A673 (cell line): ENCODE measurements around the gene CLASRP. TPM values are rescaled to one million over a fixed set of nuclear protein-coding genes. Genes with fewer than 3 reads are reported as not detected.
"Not testable (repeated sequence)": the region's sequence is repeated elsewhere in the genome, so short reads cannot be mapped to it uniquely, and the experiment has no call there.

Source experiments
- BruUV-seq: library from RNA; stranded (reverse); fragments of 400-500 nt; replicated peaks from 2 replicates; lab custom pipeline; 2021; lab: Mats Ljungman, UMichigan
- CTCF ChIA-PET: fragments of 300-600 bp; sonication (Branson Sonifier 250); formaldehyde crosslinking; loops from one replicate; lab custom pipeline; 2022; ENCODE audit warnings: antibody characterized with exemption; lab: Charles Lee
- POLR2A ChIA-PET: fragments of 300-600 bp; sonication (Branson Sonifier 250); formaldehyde crosslinking; loops from one replicate; lab custom pipeline; 2022; ENCODE audit warnings: antibody characterized with exemption; ENCODE audit not compliant: low non-redundant PET; lab: Charles Lee
- DNase-seq: peaks from one replicate; pipeline ENCODE4 v3.0.0-alpha.2; 2015; ENCODE audit warnings: low spot score
- H3K27ac ChIP-seq: fragments of 200-600 bp; sonication (generic); 2 replicates; pipeline ENCODE4 v1.5.1; 2016; ENCODE audit warnings: mixed run types, low read depth, mild to moderate bottlenecking, mixed read lengths, antibody characterized with exemption, low read length; ENCODE audit not compliant: poor library complexity, severe bottlenecking
- H3K27me3 ChIP-seq: fragments of 200-600 bp; sonication (generic); replicated peaks from 2 replicates; pipeline ENCODE4 v1.6.1; 2017; ENCODE audit warnings: mixed run types, low read depth, mild to moderate bottlenecking, mixed read lengths, antibody characterized with exemption, low read length; ENCODE audit not compliant: insufficient read depth, poor library complexity
- H3K36me3 ChIP-seq: fragments of 200-600 bp; sonication (generic); 2 replicates; pipeline ENCODE4 v1.6.1; 2016; ENCODE audit warnings: mixed run types, mild to moderate bottlenecking, mixed read lengths, antibody characterized with exemption, low read length; ENCODE audit not compliant: insufficient read depth, poor library complexity, severe bottlenecking
- H3K4me1 ChIP-seq: fragments of 200-600 bp; sonication (generic); 2 replicates; pipeline ENCODE4 v1.6.1; 2017; ENCODE audit warnings: mixed run types, mild to moderate bottlenecking, mixed read lengths, antibody characterized with exemption, low read length; ENCODE audit not compliant: insufficient read depth, poor library complexity, severe bottlenecking
- H3K4me3 ChIP-seq: fragments of 200-600 bp; sonication (generic); 2 replicates; pipeline ENCODE4 v1.5.1; 2016; ENCODE audit warnings: low read depth, mixed run types, mild to moderate bottlenecking, mixed read lengths, low read length; ENCODE audit not compliant: poor library complexity, severe bottlenecking
- H3K9me3 ChIP-seq: fragments of 200-600 bp; sonication (generic); 2 replicates; pipeline ENCODE4 v1.6.1; 2016; ENCODE audit warnings: mixed run types, low read depth, mild to moderate bottlenecking, mixed read lengths, antibody characterized with exemption, low read length; ENCODE audit not compliant: poor library complexity, severe bottlenecking
- CTCF ChIP-seq: fragments of 300-800, 200-600 bp; sonication (generic); conservative IDR thresholded peaks from 2 replicates; pipeline ENCODE4 v1.5.1; 2017; ENCODE audit warnings: low read depth, mild to moderate bottlenecking, antibody characterized with exemption, low read length, moderate library complexity, mixed read lengths
- EZH2 ChIP-seq: fragments of 200-600 bp; sonication (generic); IDR thresholded peaks from 2 replicates; pipeline ENCODE4 v1.6.1; 2017; ENCODE audit warnings: borderline replicate concordance, low read depth, mild to moderate bottlenecking, mixed read lengths, antibody characterized with exemption, low read length; ENCODE audit not compliant: poor library complexity, severe bottlenecking
- intact Hi-C: fragments of 100-400 bp; cut with micrococcal nuclease; formaldehyde crosslinking; loops from one replicate; pipeline ENCODE4 v1.10.0; 2022; ENCODE audit not compliant: unreplicated experiment
- total RNA-seq: library from RNA; stranded (reverse); gene quantifications from 2 replicates; pipeline ENCODE4 v1.2.3, GENCODE V29; 2021

Gene CLASRP
- total RNA-seq, 1 experiment from 2014 or later = 104 TPM

- Histone ChIP-seq H3K27ac (no peak overlapping the region), H3K4me3 (no peak overlapping the region), H3K27me3 (no peaks in the 10 kb centered on the region), H3K9me3 (no peaks in the 10 kb centered on the region), H3K36me3 (no peaks in the 10 kb centered on the region), H3K4me1 (peaks cover 21% of the 10 kb centered on the region)
- TF ChIP-seq CTCF = no peak
- no peak for TF ChIP-seq EZH2
- intact Hi-C loops = no loop called here
- DNase-seq = peak; percentile 32
- ChIA-PET CTCF (interaction anchor here (0.6 kb wide), 1 partner anchor 129 kb away, joined by 5 read pairs; no protein-coding TSS in a partner anchor), POLR2A (no interaction called here)
- BruUV-seq = no TSS peak
Measured at GRCh38 chr19:45103156-45103507, 64.3 kb downstream of the CLASRP start.

GRCh38 chr19:45103508-45104319 is 64.9 kb downstream of the CLASRP start:
- Histone ChIP-seq H3K9me3 (no peaks in the 10 kb centered on the region), H3K27ac (no peak overlapping the region), H3K4me3 (no peak overlapping the region), H3K27me3 (no peaks in the 10 kb centered on the region), H3K4me1 (peaks cover 16% of the 10 kb centered on the region), H3K36me3 (no peaks in the 10 kb centered on the region)
- peak; percentile 45 for DNase-seq
- ChIA-PET CTCF (interaction anchor here (0.6 kb wide), 1 partner anchor 128 kb away, joined by 5 read pairs; no protein-coding TSS in a partner anchor), POLR2A (no interaction called here)
- TF ChIP-seq EZH2 (no peak), CTCF (no peak)
- intact Hi-C loops = no loop called here
- no TSS peak for BruUV-seq

GRCh38 chr19:45104658-45105349 is 66.0 kb downstream of the CLASRP start:
- no peak overlapping the region for H3K4me3 ChIP-seq
- no peaks in the 10 kb centered on the region for H3K36me3 ChIP-seq
- H3K9me3 ChIP-seq = no peaks in the 10 kb centered on the region
- POLR2A ChIA-PET = no interaction called here
- H3K4me1 ChIP-seq = peaks cover 11% of the 10 kb centered on the region
- no peak for DNase-seq
- no peak for TF ChIP-seq EZH2
- no peak for TF ChIP-seq CTCF
- BruUV-seq = no TSS peak
- intact Hi-C loops = no loop called here
- no peaks in the 10 kb centered on the region for H3K27me3 ChIP-seq
- CTCF ChIA-PET = no interaction called here
- no peak overlapping the region for H3K27ac ChIP-seq

GRCh38 chr19:45106363-45106762 is 67.5 kb downstream of the CLASRP start:
- BruUV-seq, H3K4me3 ChIP-seq, H3K27ac ChIP-seq, POLR2A ChIA-PET, CTCF ChIA-PET, intact Hi-C loops, H3K36me3 ChIP-seq, H3K27me3 ChIP-seq, H3K9me3 ChIP-seq, DNase-seq: not testable (repeated sequence)
- peaks cover 11% of the 10 kb centered on the region for H3K4me1 ChIP-seq
